ENCODE measurements around the gene CBLL1.

- TF ChIP-seq, protein P1, sequence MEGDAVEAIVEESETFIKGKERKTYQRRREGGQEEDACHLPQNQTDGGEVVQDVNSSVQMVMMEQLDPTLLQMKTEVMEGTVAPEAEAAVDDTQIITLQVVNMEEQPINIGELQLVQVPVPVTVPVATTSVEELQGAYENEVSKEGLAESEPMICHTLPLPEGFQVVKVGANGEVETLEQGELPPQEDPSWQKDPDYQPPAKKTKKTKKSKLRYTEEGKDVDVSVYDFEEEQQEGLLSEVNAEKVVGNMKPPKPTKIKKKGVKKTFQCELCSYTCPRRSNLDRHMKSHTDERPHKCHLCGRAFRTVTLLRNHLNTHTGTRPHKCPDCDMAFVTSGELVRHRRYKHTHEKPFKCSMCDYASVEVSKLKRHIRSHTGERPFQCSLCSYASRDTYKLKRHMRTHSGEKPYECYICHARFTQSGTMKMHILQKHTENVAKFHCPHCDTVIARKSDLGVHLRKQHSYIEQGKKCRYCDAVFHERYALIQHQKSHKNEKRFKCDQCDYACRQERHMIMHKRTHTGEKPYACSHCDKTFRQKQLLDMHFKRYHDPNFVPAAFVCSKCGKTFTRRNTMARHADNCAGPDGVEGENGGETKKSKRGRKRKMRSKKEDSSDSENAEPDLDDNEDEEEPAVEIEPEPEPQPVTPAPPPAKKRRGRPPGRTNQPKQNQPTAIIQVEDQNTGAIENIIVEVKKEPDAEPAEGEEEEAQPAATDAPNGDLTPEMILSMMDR (IDR thresholded peaks at IDR 0.05), result no peak
- no peak for TF ChIP-seq POLR2A (IDR thresholded peaks at IDR 0.05)
Measured at GRCh38 chr7:107744345-107744750, 406 bp downstream of the CBLL1 start.
